Middle frontal gyrus (tissue), 1 donor: Measurements from ENCODE around the gene GOLGA8G.
"Not testable (repeated sequence)": the region's sequence is repeated elsewhere in the genome, so short reads cannot be mapped to it uniquely, and the experiment has no call there.

ENCODE experiments used
- DNase-seq: peaks from one replicate; pipeline ENCODE4 v3.0.0-alpha.2; 2015; ENCODE audit warnings: low spot score; ENCODE audit errors: extremely low spot score

The GOLGA8G gene, protein sequence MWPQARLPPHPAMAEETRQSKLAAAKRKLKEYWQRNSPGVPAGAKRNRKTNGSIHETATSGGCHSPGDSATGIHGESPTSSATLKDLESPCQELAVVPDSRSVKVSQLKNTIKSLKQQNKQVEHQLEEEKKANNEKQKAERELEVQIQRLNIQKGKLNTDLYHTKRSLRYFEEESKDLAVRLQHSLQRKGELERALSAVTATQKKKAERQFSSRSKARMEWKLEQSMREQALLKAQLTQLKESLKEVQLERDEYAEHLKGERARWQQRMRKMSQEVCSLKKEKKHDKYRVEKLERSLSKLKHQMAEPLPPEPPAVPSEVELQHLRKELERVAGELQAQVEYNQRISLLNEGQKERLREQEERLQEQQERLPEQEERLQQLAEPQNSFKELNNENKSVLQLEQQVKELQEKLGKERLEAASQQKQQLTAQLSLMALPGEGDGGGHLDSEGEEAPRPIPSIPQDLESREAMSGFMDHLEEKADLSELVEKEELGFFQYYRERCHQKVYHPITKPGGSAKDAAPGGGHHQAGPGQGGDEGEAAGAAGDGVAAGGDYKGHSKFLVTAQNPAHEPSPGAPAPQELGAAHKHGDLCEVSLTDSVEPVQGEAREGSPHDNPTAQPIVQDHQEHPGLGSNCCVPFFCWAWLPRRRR

DNA sequence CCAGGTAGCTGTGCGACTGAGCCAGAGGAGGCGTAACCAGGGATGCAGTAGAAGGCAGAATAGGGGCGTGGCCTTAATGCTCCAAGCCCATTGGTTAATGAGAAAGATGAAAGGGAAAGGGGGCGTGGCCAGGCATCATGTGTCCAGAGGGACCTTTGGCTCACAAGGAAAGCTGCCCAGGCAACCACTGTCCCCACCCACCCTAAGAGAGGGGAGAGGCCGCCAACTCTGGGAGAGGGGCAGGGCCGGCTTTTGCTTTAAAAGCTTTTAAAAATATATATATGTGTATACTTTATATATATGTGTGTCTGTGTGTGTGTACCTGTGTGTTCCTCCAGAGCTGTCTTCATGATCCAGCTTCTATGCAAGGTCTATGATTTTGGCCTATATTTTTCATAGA lies at the start of gene GOLGA8G:
Gene GOLGA8G (minus strand): TSS at position 18 of the 400 bp plus-strand sequence. CDS start 62 bp downstream, outside the sequence.
- not testable (repeated sequence) for DNase-seq

DNA sequence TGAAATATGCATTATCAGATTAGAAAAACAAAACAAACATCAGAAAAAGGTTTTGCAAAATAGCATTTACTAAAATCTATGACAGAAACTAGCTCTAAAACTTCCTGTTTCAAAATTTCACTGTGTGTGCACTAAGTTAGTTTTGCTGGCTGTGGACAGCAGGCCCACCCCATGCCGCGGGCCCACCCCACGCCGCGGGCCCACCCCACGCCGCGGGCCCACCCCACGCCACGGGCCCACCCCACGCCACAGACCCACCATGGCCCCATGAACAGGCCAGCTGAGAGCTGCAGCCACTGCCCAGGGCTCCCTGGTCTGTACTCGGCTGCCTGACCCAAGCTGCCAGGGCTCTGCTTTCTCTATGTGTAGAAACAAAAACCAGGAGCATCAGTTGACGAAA lies 40.6 kb upstream of the GOLGA8G start:
- not testable (repeated sequence) for DNase-seq

DNA sequence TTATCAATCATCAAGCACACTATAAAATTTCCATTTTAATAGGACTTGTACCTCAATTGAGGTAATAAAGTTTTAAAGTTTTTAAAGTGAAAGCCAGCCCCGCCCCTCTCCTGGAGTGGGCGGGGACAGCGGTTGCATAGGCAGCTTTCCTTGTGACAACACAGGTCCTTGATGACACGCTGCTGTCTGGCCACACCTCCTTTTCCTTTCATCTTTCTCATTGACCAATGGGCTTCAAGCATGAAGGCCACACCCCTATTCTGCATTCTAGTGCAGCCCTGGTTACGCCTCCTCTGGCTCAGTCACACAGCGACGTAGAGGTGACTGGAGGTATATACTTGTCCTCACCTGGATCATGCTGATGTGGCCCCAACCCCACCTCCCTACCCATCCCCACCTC lies 20.5 kb upstream of the GOLGA8G start, which contains the start of gene GOLGA6L25:
Gene GOLGA6L25 (plus strand): TSS at position 301 of the 400 bp plus-strand sequence. CDS start 61 bp downstream, at position 362.
- not testable (repeated sequence) for DNase-seq

DNA sequence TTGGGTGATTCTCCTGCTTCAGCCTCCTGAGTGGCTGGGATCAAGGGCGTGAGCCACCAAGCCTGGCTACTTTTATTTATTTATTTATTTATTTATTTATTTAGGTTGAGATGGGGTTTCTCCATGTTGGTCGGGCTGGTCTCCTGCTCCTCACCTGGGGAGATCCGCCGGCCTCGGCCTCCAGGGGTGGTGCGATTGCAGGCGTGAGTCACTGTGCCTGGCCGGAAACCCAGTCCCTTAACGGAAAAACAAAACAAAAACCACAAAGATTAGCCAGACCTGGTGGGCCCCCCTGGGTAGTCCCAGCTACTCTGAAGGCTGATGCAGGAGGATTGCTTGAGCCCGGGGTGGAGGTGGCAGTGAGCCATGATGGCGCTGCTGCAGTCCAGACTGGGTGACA lies 17.6 kb downstream of the GOLGA8G start:
- not testable (repeated sequence) for DNase-seq

DNA sequence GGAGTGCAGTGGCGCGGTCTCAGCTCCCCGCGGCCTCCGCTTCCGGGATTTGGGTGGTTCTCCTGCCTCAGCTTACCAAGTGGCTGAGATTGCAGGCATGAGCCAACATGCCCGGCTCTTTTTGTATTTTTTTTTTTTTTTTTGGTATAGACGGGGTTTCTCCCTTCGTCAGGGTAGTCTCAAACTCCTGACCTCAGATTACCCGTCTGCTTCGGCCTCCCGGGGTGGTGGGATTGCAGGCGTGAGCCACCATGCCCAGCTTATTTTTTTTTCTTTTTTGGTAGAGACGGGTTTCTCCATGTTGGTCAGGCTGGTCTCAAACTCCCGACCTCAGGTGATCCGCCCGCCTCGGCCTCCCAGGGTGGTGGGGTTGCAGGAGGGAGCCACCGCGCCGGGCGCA lies 18.6 kb downstream of the GOLGA8G start:
- not testable (repeated sequence) for DNase-seq

DNA sequence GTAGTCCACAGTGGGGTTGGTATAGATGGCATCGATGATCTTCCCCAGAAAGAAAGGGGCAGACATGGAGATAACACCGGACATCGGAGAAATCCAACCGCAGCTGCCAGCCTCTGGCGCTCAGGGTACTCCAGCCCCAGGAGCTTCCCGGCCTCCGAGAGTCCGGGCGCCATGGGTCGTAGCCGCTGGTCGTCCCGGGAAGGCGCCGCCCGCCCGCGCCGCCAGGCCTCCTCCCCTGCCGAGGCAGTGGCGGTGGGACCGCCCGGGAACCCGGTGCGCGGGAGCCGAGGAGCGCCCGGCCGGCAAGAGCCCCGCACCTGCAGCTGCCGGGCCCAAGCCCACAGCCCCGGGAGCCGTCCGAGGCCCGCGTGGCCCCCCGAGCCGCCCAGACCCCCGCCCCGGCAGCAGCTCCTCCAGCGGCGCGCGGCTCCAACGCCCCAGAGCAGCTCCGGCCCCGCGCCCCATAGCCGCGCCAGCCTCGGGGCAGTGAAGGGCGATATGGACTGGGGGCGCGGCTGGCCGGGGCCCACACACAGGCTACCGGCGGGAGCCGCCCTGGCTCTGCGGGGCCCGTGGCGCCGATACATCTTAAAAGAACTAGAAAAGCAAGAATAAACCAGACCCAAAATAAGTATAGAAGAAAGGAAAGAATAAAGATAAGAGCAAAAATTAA lies 24.4 kb downstream of the GOLGA8G start:
- not testable (repeated sequence) for DNase-seq

DNA sequence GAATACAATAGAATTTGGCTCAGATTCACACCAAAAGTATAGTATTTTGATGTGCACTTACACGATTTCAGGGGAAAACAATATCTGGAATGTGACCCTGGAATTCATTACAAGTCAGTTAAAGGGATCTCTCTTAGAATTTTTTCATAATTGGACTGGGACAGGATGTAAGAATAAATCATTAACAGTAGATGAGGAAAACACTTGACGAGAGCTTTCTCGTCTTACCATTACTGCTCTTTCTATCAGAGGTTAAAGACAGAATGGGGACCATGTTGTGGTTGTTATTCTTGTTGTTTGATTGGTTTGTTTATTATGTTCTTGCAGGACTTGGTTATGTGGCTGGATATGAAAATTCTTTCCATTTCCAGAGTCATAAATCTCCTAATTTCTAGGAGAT lies 51.4 kb downstream of the GOLGA8G start:
- DNase-seq: not testable (repeated sequence)
